ENCODE results near the gene TRPC5OS. TPM values are rescaled to one million over a fixed set of nuclear protein-coding genes. Genes with fewer than 3 reads are reported as not detected.

TRPC5OS gene
- total and polyA plus RNA-seq, 7 donors = not detected

GRCh38 chrX:111847491-111848133 is 28.4 kb upstream of the TRPC5OS start:
- no peak for DNase-seq
- TF ChIP-seq CTCF (IDR thresholded peaks at IDR 0.05) = no peak
- no peak overlapping the region for H3K27ac ChIP-seq
- H3K4me3 ChIP-seq = no peak overlapping the region
- H3K4me1 ChIP-seq = no peaks in the 10 kb centered on the region
- no peaks in the 10 kb centered on the region for H3K36me3 ChIP-seq (ENCODE audit: insufficient read depth in 1 of 2, low read depth in 1 of 2)
- intact Hi-C loops (cut with DNase I) = no loop called here
- H3K9me3 ChIP-seq = no peaks in the 10 kb centered on the region
- no peak for ATAC-seq
- WGBS, 3 donors = 43 to 54% (median 52%) methylated on average over 4 of the region's 4 CpGs
- H3K27me3 ChIP-seq (ENCODE audit: insufficient read depth in 3 of 3, low read length in 2 of 3) = peaks cover 0 to 25% (median 0%) of the 10 kb centered on the region in 3 donors

- no peaks in the 10 kb centered on the region for H3K36me3 ChIP-seq (ENCODE audit: insufficient read depth in 1 of 2, low read depth in 1 of 2)
- peaks cover 0 to 22% (median 0%) of the 10 kb centered on the region in 3 donors for H3K27me3 ChIP-seq (ENCODE audit: insufficient read depth in 3 of 3, low read length in 2 of 3)
- intact Hi-C loops (cut with DNase I) = no loop called here
- no peaks in the 10 kb centered on the region for H3K9me3 ChIP-seq
- H3K27ac ChIP-seq = no peak overlapping the region
- no peaks in the 10 kb centered on the region for H3K4me1 ChIP-seq
- ATAC-seq = no peak
- H3K4me3 ChIP-seq = no peak overlapping the region
- 76 to 90% (median 84%) methylated on average over 5 of the region's 5 CpGs for WGBS, 3 donors
- no peak for TF ChIP-seq CTCF (IDR thresholded peaks at IDR 0.05)
- DNase-seq = no peak
Measured at GRCh38 chrX:111848541-111848940, 27.4 kb upstream of the TRPC5OS start.

- no peak overlapping the region for H3K4me3 ChIP-seq
- no peaks in the 10 kb centered on the region for H3K36me3 ChIP-seq (ENCODE audit: insufficient read depth in 1 of 2, low read depth in 1 of 2)
- H3K4me1 ChIP-seq = no peaks in the 10 kb centered on the region
- intact Hi-C loops (cut with DNase I) = no loop called here
- no peak for TF ChIP-seq CTCF (IDR thresholded peaks at IDR 0.05)
- ATAC-seq (no peak), DNase-seq (no peak)
- H3K27me3 ChIP-seq (ENCODE audit: insufficient read depth in 3 of 3, low read length in 2 of 3) = peaks cover 0 to 26% (median 0%) of the 10 kb centered on the region in 3 donors
- no peaks in the 10 kb centered on the region for H3K9me3 ChIP-seq
- no peak overlapping the region for H3K27ac ChIP-seq
Measured at GRCh38 chrX:111850975-111851374, 25.0 kb upstream of the TRPC5OS start.

GRCh38 chrX:111854556-111855490 is 21.2 kb upstream of the TRPC5OS start:
- TF ChIP-seq CTCF (IDR thresholded peaks at IDR 0.05) = no peak
- Histone ChIP-seq H3K4me1 (no peaks in the 10 kb centered on the region), H3K4me3 (no peak overlapping the region), H3K27me3 (ENCODE audit: insufficient read depth in 3 of 3, low read length in 2 of 3) (peaks cover 0 to 14% (median 0%) of the 10 kb centered on the region in 3 donors), H3K36me3 (ENCODE audit: insufficient read depth in 1 of 2, low read depth in 1 of 2) (no peaks in the 10 kb centered on the region), H3K27ac (no peak overlapping the region), H3K9me3 (no peaks in the 10 kb centered on the region)
- no peak for ATAC-seq
- WGBS, 3 donors = 58 to 89% (median 75%) methylated on average over 4 of the region's 4 CpGs
- intact Hi-C loops (cut with DNase I) = no loop called here
- DNase-seq = no peak
